T-helper 1 cell (primary cell): ENCODE results near the gene PPM1F.
"Not testable (repeated sequence)": the region's sequence is repeated elsewhere in the genome, so short reads cannot be mapped to it uniquely, and the experiment has no call there.

Source experiments
- DNase-seq, 5 donors: peaks; one replicate each; pipeline ENCODE4 v3.0.0-alpha.2; 2012 to 2020

Gene PPM1F

GRCh38 chr22:21939935-21940334 is 12.7 kb downstream of the PPM1F start:
- DNase-seq, result not testable (repeated sequence)

GRCh38 chr22:21939461-21939913 is 13.2 kb downstream of the PPM1F start:
- DNase-seq, result no peak

GRCh38 chr22:21938906-21939305 is 13.7 kb downstream of the PPM1F start:
- no peak for DNase-seq

GRCh38 chr22:21938071-21938822 is 14.4 kb downstream of the PPM1F start:
- peak; percentile 76 to 85 (median 82) for DNase-seq

- DNase-seq, result no peak
These were observed 14.9 kb downstream of the PPM1F start for GRCh38 chr22:21937821-21938070.

GRCh38 chr22:21937041-21937820 is 15.4 kb downstream of the PPM1F start:
- no peak for DNase-seq

- no peak for DNase-seq
These were observed 16.4 kb downstream of the PPM1F start for GRCh38 chr22:21936151-21936775.

GRCh38 chr22:21933910-21934309 is 18.7 kb downstream of the PPM1F start:
- DNase-seq, result no peak

GRCh38 chr22:21933413-21933812 is 19.2 kb downstream of the PPM1F start:
- DNase-seq, result no peak

- DNase-seq, result no peak
These were observed 20.3 kb downstream of the PPM1F start for GRCh38 chr22:21932347-21932746.

GRCh38 chr22:21931056-21931455 is 21.6 kb downstream of the PPM1F start:
- no peak for DNase-seq

GRCh38 chr22:21929253-21929652 is 23.4 kb downstream of the PPM1F start:
- DNase-seq, result no peak

- no peak for DNase-seq
These were observed 24.6 kb downstream of the PPM1F start for GRCh38 chr22:21928048-21928447.

- DNase-seq, result no peak
These were observed 25.3 kb downstream of the PPM1F start for GRCh38 chr22:21927174-21927823.

GRCh38 chr22:21926728-21927127 is 25.9 kb downstream of the PPM1F start:
- no peak for DNase-seq

- no peak for DNase-seq
These were observed 29.5 kb downstream of the PPM1F start for GRCh38 chr22:21923163-21923561.

- no peak for DNase-seq
These were observed 30.1 kb downstream of the PPM1F start for GRCh38 chr22:21922370-21923162.

GRCh38 chr22:21921729-21922128 is 30.9 kb downstream of the PPM1F start:
- DNase-seq, result no peak

GRCh38 chr22:21921184-21921721 is 31.4 kb downstream of the PPM1F start:
- no peak for DNase-seq

- DNase-seq, result no peak
These were observed 32.1 kb downstream of the PPM1F start for GRCh38 chr22:21920341-21921183.
